Stimulated activated CD8-positive, alpha-beta memory T cell treated with anti-CD3 and anti-CD28 coated beads, Interleukin-15, amount 100 ng/mL, for 24 hours (primary cell): ENCODE results near the gene FMO3.

Experiments
- DNase-seq: peaks from one replicate; pipeline ENCODE4 v3.0.0-alpha.2; 2020; ENCODE audit warnings: low read depth

Gene FMO3

DNA sequence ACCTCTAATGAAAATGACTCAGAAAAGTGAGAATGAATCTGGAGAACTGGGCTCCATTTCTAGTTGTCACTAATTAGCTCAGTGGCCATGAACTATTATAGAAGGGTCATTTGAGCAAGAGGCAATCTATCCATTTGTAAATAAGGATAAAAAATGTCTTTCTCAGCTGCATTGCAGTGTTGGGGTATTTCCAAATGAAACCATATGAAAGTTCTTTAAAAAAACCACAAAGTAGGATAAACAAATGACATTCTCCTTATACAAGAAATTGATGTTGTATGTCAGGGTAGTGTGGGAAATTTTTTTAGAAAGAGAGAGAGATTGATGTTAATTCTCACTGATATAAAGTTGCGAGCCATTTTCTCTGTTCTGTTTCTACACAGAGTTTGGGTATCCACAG lies 26.0 kb downstream of the FMO3 start:
- no peak for DNase-seq

DNA sequence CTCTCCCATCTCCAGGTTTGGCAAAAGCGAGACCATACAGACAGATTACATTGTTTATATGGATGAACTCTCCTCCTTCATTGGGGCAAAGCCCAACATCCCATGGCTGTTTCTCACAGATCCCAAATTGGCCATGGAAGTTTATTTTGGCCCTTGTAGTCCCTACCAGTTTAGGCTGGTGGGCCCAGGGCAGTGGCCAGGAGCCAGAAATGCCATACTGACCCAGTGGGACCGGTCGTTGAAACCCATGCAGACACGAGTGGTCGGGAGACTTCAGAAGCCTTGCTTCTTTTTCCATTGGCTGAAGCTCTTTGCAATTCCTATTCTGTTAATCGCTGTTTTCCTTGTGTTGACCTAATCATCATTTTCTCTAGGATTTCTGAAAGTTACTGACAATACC lies 26.4 kb downstream of the FMO3 start:
- no peak for DNase-seq

DNA sequence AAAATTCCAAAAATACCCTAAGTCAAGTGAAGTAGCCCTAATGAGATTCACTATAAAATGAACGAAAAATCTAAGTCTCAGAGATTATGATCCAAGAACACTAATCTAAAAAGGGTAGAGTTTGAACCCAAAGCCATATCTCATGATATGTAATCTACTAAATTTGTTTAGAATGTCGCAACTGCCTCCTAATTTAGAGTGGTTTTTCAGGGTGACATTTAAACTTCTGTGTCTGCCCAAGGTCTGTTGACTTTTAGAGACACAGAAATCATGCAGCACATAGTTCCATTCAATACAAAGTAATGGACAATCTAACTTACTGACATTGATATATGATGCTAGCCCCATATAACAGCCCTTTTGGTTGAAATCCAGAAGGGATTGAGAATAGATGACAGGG lies 28.9 kb downstream of the FMO3 start:
- DNase-seq = no peak

DNA sequence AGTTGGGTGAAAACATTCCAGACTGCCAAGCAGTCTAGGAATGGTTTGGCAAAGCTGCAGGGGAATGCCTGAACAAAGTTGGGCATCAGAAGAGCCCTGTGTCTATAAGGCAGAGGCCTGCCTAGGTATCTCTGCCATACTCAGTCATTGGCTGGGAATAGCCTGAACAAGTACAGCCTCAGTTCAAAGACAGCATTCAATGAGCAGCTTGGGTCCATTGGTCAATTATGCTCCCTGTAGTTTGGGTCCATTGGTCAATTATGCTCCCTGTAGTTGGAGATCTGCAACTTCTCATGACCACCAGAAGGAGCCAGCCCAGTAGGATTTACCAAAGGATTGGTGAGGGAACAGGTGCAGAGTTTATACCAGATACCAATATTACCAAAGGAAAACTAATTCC lies 31.6 kb downstream of the FMO3 start:
- DNase-seq = no peak

DNA sequence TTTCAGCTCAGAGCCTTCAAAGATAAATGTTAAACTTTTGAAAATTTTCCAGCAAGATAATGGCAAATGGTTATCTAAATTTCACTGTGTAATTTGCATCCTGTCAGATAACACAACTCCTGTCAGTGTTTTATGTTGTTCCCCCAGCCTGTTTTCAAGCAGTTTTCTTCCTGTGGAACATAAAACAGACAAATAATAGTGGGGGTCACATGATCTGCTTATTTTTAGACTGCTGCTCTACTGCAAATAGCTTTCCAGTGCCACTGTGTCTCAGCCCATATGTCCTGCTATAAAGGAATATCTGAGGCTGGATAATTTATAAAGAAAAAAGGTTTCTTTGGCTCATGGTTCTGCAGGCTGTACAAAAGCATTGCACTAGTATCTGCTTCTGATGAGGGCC lies 32.2 kb downstream of the FMO3 start:
- DNase-seq = no peak

DNA sequence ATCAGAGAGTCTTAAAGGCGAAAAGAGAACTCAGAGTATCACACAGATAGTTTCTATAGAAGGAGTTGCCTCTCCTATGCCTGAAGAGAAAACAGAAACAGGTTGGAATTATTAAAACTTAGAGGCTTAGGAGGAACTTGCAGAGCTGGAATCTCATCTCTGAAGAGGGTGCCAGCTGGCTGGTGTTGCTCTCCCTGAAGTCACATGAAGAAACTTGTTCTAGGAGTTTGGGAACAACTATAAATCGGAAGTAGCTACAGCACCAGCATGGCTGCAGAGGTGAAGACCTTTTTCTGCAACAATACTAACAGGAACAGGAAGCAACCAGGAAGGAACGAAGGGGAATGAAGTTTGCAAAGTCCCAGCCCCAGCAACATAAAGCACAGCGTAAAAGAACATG lies 35.8 kb downstream of the FMO3 start:
- DNase-seq = no peak

DNA sequence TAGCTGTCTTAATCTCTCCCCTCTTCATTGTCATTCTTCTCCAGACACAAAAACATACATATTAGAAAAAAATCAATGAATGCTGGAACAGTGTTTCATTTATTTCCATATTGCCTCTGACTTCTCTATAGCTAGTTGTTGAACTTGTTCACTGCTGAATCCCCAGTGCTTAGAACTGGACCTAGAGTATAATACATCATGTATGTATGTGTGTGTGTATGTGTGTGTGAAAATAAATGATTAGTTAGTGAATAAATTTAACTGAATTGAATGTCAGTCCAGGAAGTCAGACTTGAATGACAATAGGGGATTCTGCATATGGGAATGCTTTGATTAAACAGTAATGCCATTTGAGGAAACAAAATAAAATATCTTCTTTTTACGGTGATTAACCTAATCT lies 36.4 kb downstream of the FMO3 start:
- no peak for DNase-seq

DNA sequence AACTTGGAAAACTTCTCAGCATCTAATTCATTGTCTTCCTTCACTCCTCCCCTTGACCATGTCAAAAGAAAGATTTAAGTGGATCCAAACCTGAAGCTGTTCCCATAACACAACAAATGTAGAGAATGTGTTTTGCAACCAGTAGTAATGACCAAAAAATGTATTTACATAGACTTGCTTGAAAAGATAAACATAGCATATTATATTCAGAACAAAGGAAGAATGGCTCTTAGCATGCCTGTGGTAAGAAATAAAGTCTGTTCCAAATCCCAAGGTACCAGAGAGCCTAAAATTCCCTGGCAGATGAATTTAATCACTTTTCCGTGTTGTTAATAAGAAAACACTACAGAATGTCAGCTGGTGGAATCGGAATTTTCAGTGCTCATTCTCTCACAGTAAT lies 36.8 kb downstream of the FMO3 start:
- no peak for DNase-seq

DNA sequence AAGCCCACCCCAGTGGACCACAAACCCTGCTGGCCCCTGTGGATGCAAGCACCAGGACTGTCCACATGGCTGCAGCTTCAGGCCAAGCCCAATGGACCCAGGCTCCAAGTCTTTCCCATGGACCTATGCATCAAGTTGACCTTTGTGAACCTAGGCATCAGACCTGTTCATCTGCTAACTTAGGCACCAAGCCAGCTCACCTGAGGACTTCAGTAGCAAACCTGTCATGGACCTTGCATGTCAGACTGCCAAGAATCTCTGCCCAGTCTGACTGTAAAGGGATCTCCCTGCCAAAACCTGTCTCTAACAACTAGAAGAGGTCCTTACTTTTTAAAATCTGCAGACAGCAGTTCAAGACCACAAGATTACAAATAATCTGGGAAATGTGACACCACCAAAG lies 37.8 kb downstream of the FMO3 start:
- DNase-seq = no peak

DNA sequence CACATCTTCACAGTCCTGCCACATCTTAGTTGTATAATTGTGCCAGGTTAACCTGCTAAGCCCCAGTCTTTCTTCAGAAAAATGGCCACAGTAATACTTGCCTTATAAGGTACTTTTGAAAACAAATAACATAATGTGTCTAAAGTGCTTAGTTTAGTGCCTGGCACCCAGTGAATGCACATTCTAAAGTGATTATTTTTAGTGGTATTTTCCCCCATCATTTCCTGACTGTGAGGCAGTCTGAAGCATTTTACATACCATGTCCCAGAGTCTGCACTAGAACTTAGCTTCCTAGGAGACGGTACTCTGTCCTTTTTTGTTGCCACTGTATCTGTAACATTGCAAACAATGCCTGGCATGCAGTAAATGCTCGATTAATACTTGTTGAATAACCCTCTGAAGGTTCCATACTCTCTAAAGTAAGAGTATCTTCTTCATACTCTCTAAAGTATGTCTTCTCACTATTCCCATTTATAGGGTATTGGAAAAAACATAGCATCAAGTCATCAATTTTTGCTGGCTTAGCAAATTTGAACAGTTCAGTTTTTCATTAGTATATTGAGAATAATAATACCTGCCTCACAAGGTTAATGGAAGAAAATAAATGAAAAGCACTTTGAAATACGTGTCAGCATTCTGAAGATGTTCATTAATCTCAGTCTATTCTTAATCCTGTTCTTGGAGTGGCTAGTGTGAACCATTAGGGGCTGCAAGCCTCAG lies 43.7 kb downstream of the FMO3 start:
- DNase-seq = no peak

DNA sequence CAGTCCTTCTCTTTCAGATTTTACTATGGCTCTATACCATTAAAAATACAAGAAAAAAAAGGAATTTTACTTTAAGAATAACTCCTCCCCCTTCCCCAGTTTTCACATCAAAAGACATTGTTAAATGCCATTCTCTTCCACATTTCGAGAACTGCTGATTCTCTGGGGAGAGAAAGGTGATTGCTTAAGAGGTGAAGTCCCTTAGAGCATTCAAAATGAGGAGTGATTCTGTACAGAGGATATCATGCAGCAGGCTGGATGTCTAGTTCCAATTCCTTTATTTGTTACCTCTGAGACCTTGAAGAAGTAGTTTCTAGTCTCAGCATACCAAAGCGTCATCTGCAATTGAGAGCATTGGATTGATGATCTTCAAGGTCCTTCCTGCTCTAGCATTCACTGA lies 46.9 kb downstream of the FMO3 start:
- DNase-seq = no peak

DNA sequence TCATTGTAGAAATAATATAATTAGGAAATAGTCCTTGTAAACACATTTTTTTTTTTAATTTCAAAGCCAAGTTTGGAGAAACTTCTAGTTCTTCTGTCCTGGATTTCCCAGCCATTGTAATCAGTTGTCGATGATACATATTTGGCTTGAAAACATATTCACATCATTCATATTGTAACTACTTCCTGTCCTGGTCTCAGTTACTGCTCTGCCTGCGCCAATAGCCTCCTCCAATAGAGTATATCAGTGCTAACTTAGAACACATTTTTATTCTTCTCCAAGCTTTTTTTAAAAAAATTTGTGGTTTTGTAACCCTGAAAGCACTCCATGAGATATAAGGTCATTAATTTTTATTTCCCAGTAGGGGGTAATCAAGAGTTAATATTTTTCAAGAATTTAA lies 48.3 kb downstream of the FMO3 start:
- DNase-seq = no peak

DNA sequence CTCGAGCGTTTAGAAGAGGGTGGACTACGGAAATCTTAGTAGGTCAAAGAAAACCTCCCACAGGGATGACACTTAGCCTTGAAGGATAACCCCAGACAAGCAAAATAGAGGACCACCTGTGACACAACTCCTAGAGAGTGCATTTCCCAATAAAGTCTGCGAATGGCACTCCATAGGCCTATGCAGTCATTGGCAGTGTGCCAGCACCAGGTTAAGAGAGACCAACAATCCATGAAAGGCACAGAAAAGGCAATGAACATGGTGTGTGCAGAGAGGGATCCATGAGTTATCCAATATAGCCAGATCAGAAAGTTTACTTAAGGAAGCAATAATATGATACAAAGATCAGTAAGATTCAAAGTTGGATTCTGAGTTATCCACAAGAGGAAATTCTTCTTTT lies 49.2 kb downstream of the FMO3 start:
- no peak for DNase-seq

DNA sequence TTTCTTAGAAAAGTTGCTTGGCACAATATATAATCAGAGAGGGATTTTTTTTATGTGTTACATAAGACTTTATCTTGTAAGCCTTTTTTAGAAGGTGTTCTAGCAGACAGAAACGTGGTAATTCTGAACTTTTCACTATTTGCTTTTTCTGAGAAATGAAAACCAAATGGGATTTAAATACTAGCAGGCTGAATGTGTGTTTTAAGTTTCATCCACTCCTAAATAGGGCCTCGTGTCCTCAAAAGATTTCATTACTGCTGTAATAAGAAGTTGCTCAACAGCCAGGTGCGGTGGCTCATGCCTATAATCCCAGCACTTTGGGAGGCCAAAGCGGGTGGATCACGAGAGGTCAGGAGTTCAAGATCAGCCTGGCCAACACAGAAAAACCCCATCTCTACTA lies 49.7 kb downstream of the FMO3 start:
- DNase-seq = no peak

DNA sequence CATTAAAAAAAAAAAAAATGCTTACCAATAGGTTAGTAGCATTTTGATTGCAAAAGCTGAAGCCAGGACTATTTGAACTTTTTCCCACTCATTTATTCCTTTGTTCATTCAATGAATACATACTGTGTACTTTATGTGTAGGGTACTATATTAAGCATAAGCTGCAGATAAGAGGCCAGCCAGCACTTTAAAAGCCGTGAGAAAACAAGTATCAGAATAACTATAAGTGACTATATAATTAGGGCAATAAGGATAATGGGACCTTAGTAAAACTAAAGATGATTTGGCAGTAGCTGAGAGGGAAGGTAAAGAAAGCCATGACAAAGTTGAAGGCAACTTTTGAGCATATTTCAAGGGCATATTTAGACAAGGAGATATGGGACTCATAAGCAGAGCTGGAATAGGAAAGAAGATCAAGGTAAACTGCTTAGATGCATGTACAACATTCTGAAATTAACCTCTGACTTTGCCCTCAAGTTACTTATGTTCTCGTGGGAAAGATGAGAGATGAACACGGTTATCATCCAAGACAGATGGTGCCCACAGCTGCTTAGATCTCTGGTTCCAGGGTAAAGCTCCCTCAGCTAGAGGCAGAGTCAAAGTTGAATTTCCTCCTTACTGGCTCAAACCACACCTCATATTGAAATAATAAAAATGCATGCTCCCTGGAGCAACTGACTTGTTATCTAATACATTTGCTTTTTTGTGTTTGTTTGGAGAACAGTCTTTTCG lies 50.4 kb downstream of the FMO3 start:
- DNase-seq = no peak

DNA sequence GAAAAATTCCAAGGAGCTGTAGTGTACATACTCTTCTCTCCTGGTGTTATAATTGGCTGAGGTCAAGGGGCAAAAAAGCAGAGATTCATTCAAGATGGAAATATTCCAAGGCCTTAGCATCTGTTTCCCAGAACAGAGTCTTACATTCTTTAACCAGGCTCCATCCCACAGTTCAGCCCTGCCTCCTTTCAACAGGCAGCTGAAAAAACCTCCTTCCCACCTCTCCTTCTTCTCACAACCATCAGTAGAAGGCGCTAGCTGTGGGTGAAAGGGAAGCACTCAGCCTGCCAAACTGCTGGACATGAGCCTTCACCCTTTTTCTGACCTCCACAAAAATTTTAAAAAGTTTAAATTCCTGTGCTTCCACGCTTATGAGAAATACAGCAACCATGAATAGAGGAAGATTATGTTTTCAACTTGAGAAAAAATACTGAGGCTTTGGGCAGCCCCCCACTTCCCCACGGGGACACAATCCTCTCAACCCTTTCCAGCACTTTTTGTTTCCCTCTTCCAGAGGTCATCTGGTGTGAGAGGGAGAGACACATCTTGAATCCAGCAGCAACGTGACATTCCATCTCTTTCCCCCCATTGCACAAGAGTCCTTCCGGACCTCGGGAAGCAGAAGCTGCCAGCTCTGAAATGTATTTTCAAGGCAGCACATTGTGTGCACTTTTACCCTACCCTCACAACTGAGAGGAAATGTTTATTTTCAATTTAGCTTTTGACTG lies 51.1 kb downstream of the FMO3 start:
- no peak for DNase-seq

DNA sequence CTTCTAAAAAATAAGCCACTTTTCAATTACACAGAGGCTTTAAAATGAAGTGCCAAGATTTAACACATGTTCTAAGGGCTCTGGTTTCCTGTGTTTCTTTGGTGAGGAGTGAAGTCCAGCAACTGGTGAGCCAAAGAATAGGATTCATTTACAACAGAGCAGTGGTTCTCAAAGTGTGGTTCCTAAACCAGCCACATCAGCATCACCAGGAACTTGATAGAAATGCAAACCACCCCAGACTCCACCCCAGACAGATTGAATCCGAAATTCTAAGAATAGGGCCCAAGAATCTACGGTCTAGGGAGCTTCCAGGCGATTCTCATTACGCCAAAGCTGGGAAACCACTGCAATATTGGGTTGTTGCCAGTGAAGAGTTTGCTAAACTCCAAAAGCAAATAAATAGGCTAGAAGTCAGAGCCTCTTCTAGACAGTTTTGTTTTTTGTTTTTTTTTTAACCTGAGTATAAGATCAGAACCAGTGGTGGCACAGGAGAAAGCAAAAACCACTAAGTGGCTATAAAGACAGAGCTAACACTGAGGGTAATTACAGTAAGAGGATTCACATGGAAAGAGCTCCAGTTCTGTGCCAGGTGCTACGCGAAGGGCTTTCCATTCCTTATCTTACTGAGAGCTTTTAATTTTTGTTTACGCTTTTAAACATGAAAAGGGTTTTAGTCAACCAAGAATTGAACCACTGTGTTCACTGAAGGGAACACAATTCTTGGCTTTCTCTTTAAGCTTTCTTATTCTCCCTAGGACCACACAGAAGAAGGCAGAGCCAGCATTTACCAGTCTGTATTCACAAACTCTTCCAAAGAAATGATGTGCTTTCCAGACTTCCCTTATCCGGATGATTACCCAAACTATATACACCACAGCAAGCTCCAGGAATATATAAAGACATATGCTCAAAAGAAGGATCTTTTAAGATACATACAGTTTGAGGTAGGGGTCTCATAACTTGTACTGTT lies 52.0 kb downstream of the FMO3 start:
- DNase-seq = no peak

DNA sequence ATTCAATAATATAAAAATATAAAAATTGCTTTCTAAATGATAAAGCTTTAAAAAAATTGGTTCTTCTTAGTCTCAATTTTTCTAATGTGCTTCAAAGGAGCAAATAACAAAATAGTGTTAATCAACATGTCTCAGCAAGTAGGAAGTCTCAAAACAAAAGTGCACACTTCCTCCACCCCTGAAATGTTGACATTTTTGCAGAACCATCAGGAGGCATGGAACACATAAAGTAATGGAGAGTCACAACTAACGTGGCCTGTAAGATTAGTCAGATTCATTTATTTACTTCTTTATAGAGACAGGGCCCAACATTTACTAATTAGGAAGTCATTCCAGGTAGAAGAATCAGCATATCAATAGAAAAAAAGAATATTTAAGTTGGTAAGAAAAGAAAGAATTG lies 59.5 kb downstream of the FMO3 start:
- DNase-seq = no peak

DNA sequence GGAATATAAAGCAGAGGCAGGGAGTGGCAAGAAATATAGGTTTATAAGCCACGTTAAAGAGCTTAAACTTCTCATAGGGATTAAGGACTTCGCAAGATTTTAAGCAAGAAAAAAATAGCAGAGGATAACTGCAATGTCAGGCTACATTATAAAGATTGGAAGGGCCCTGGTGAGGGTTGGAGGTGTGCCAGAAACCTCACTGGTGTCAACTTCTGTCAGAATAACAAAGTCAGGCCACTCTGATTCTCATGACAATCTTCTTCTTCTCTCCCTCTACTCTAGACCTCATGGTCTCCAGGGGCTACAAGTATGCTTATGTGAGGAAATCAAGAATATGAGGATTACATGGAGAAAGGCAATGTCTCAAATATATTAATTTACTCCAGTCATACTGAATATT lies 61.8 kb downstream of the FMO3 start:
- DNase-seq = no peak

DNA sequence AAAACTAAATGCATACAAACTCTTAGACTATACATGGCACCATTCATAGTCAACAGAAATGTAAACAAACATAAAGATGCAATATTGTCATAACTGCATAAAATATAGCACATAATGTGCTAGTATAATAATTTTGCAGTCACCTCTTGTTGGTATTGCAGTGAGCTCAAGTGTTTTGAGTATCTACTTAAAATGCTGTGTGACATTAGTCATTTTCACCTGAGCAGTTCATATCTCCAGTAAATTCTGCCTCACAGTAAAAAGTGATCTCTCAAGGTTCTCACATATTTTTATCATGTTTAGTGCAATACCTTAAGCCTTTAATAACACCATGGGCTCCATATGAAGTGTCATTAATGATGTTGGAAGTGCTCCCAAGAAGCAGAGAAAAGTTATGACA lies 64.8 kb downstream of the FMO3 start:
- no peak for DNase-seq

DNA sequence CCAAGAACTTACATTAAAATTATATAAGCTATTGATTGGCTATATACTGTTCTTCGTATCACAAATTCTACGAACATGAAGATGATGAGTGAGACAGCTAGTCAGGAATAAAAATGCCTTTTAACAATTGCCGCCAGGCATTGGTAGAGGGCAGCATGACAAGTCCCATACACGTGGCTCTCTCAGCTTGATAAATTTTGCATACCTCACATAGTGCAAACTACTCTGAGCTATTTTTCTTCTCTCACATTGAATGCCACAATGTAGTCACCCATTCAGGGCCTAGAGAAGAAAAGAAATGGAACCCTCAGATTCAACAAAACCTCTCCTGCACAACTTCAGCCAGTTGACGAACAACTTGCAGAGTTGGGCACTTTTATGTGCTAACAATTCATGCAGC lies 67.4 kb downstream of the FMO3 start:
- DNase-seq = no peak

DNA sequence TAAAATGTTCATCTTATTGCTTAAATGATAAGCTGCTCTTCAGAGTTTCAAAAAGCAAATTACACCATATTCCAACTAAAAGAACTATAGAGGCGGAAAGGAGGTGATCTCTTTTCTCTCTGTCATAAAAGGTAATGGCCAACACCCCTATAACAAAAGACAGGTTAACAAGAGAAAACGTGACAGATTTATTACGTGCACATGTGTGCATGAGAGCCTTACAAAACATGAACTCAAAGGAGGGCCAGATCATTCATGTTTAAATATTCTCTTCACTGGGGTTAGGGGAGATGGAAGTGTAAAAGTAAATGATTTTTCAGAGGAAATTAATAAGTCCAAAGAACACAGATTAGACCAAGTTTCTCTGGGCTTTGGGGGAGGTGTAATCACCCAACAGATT lies 67.8 kb downstream of the FMO3 start:
- no peak for DNase-seq
